SK-N-SH (cell line): ENCODE measurements around the gene PATL2.

ENCODE experiments used
- CTCF ChIP-seq: fragments of 200-600 bp; sonication (generic); IDR thresholded peaks from 2 replicates; pipeline ENCODE4 v1.6.1; 2017; ENCODE audit warnings: antibody characterized with exemption, mild to moderate bottlenecking, moderate library complexity
- ELF1 ChIP-seq: IDR thresholded peaks from 2 replicates; pipeline ENCODE4 v1.4.0; 2012
- EZH2phosphoT487 ChIP-seq: fragments of 200-600 bp; sonication (generic); IDR thresholded peaks from 2 replicates; pipeline ENCODE4 v1.6.1; 2017; ENCODE audit warnings: low read depth, mixed run types, mild to moderate bottlenecking, antibody characterized with exemption, moderate library complexity, borderline replicate concordance
- IRF3 ChIP-seq: fragments of 150-350 bp; IDR thresholded peaks from 2 replicates; pipeline ENCODE4 v1.6.1; 2016; ENCODE audit warnings: mild to moderate bottlenecking, low read depth, low read length
- NRF1 ChIP-seq: IDR thresholded peaks from 2 replicates; pipeline ENCODE4 v1.6.1; 2012; ENCODE audit warnings: low read depth, mild to moderate bottlenecking, low read length
- PBX3 ChIP-seq: IDR thresholded peaks from 2 replicates; pipeline ENCODE4; 2012
- POLR2AphosphoS5 ChIP-seq: IDR thresholded peaks from 2 replicates; pipeline ENCODE4 v1.6.1; 2012; ENCODE audit warnings: low read depth, low read length
- RFX5 ChIP-seq: IDR thresholded peaks from 2 replicates; pipeline ENCODE4 v1.6.1; 2012; ENCODE audit warnings: mild to moderate bottlenecking, improper control_type of control experiment, low read length
- SIN3A ChIP-seq: IDR thresholded peaks from 2 replicates; pipeline ENCODE4 v1.6.1; 2012; ENCODE audit warnings: low read depth, mild to moderate bottlenecking, low read length, moderate library complexity, borderline replicate concordance
- TCF12 ChIP-seq: IDR thresholded peaks from 2 replicates; pipeline ENCODE4 v1.4.0; 2012
- USF1 ChIP-seq: IDR thresholded peaks from 2 replicates; pipeline ENCODE4 v1.4.0; 2012; ENCODE audit warnings: low read depth, borderline replicate concordance
- ZBTB33 ChIP-seq: IDR thresholded peaks from 2 replicates; pipeline ENCODE4 v1.4.0; 2012; ENCODE audit warnings: low read depth, borderline replicate concordance

- TF ChIP-seq RFX5 (no peak), IRF3 (no peak), USF1 (no peak), PBX3 (no peak), POLR2AphosphoS5 (no peak), TCF12 (no peak), ELF1 (no peak), ZBTB33 (no peak), CTCF (no peak), SIN3A (no peak), NRF1 (no peak), EZH2phosphoT487 (no peak)
Measured at GRCh38 chr15:44659056-44659455, 52.1 kb downstream of the PATL2 start.
